Stimulated activated CD4-positive, alpha-beta T cell treated with anti-CD3 and anti-CD28 coated beads, Interleukin-15, amount 100 ng/mL, for 24 hours (primary cell): ENCODE measurements around the gene PAFAH1B2.

Source experiments
- DNase-seq: peaks from one replicate; pipeline ENCODE4 v3.0.0-alpha.2; 2020

The PAFAH1B2 gene

DNA sequence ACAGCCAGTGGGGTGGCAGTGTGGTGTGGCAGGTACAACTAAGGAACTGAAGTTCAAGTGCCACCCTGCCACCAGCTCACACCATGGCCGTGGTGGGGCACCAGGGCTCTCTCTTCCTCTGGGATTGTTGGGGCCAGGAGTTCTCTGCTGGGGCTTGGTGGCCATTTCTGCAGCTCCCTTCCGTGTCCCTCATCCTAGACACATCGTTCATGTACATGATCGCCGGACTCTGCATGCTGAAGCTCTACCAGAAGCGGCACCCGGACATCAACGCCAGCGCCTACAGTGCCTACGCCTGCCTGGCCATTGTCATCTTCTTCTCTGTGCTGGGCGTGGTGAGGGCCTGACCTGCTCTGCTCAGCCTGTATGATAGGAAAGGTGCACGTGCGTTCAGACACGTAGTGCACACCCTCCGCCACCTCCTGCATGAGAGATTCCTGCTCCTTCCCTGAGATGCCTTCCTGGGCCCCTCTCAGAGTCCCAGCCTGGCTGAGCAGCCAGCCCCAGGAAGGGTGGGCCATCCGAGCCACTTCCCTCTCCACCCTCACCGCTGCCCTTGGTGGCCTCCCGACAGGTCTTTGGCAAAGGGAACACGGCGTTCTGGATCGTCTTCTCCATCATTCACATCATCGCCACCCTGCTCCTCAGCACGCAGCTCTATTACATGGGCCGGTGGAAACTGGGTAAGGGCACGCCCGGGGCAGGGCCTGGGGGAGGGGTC, 47.8 kb downstream of the PAFAH1B2 start:
- DNase-seq: no peak

DNA sequence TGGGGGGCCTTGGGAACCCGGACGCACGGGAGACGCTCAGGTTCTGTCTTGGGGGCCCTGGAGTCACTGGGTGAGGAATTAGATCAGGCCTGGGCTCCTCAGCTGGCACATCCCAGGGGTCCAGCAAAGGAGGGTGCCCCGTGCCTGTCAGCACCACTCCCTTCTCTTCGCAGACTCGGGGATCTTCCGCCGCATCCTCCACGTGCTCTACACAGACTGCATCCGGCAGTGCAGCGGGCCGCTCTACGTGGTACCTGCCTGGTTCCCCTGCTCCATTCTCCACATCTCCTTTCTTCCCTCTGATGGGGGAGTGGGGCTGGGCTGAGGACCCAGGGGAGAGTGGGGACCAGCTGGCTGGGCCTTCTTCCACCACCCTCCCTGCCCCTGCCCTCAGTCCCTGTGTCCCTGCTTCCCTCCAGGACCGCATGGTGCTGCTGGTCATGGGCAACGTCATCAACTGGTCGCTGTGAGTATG, 48.4 kb downstream of the PAFAH1B2 start:
- no peak for DNase-seq

DNA sequence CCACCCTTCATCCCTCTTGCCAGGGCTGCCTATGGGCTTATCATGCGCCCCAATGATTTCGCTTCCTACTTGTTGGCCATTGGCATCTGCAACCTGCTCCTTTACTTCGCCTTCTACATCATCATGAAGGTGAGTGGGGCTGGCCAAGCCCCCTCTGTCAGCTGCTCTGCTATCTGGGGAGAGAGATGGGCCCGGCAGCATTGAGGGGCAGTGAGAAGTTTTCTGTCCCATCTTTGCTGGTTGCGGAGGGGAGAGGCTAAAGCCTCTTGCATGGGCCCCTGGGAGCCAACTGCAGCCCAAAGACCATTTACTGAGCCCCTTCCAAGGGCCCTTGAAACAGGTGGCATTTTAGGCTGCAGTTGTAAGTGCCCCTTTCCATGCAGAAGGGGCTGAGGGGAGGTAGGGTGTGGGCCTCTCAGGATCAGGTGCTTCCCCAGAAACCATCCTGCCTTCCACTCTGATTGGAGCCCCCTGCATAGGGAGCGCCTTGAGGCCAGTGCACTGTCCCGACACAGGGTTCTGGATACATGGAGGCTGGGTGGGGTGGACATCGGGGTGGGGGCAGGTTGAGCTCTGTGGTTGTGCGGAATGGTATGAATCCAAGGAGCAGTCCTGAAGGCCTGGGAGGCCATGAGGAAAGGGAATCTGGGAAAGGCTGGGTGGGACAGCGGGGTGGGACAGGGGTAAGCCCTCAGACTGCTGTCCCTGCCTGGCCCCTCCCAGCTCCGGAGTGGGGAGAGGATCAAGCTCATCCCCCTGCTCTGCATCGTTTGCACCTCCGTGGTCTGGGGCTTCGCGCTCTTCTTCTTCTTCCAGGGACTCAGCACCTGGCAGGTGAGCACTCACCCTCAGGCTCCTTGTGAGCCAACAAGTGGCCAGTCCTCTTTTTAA, 49.3 kb downstream of the PAFAH1B2 start:
- no peak for DNase-seq

DNA sequence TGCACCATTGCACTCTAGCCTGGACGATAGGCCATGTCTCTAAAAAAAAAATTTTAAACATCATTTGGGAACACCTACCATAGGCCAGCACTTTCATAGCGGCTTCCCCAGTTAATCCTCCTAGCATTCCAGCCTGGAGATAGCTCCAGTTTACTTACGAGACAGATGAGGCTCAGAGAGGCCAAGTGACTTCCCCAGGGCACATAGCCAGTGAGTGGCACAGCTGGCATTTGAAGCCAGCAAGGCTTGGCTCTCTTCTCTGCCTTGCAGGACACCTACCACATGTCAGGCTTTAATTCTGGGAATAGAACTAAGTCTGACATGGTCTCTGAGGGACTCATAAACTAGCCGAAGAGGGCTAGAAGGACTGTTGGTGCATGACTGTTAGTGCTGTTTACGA, 50.2 kb downstream of the PAFAH1B2 start:
- no peak for DNase-seq

DNA sequence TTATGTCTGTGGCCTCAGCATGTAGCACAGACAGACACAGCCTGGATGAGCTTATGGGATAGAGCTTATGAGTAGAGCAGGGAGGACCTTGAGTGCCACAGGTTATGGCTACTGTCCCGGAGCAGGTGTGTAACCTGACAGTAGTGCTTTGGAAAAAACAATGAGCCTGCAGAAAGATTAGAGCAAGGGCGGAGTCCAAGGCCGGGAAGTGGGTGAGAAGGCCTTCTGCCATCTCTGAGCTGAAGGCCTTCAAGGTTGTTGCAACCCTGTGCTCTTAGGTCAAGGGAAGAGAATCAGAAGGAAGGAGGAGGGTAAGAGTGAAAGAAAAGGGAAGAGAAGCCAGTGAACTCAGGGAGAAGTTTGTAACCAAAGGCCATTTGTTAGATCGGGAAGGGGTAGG, 51.2 kb downstream of the PAFAH1B2 start:
- DNase-seq: no peak

DNA sequence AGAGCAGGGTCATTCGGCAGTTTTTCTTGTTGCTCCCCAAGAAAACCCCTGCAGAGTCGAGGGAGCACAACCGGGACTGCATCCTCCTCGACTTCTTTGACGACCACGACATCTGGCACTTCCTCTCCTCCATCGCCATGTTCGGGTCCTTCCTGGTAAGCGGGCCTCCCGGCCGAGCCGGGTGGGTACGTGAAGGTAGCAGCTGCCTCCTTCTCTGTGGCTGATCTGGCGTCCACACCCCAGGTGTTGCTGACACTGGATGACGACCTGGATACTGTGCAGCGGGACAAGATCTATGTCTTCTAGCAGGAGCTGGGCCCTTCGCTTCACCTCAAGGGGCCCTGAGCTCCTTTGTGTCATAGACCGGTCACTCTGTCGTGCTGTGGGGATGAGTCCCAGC, 51.7 kb downstream of the PAFAH1B2 start:
- no peak for DNase-seq

DNA sequence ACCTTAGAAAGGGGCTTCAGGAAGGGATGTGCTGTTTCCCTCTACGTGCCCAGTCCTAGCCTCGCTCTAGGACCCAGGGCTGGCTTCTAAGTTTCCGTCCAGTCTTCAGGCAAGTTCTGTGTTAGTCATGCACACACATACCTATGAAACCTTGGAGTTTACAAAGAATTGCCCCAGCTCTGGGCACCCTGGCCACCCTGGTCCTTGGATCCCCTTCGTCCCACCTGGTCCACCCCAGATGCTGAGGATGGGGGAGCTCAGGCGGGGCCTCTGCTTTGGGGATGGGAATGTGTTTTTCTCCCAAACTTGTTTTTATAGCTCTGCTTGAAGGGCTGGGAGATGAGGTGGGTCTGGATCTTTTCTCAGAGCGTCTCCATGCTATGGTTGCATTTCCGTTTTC, 52.9 kb downstream of the PAFAH1B2 start:
- DNase-seq: no peak

DNA sequence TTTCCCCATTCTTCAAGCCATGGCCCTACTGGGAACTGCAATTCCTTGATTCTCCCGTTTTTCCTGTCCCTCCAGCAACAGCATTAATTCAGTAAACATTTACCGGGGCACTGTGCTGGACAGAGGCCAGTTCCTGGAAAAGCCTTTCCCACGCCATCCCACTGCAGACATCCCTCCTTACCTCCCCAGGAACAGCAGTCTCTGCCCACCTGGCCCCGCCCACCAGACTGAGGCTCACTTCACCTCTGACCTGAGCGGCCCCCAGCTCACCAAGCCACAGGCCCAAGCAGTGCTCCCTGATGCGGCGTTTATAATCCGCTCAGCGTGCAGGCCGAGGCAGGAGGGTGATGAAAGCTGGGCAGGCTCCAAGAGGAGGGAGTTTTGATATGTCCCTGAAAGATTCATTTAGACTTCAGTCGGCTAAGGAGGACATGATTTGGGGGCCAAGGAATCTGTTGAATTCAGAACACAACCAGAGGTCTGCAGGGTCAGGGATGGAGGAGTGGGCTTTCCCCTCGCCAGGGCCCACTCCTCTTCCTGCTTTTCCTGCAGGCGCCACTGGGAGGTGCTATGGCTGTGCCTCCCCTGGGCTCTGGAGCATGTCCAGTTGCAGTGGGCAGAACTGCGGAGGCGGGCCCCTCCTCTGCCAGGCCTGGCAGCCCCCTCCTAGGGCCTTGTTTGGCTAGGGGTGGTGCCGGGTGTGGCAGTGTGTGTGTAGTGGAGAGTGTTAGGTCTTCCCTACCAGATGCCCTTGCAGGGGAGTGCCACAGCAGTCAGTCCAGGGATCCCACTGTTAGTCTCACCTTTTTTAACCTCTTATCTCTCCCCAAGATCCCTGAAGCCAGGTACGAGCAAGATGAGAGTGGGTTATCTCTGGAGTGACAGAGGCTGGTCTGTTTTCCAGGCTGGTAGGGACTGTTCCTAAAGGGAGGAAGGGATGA, 53.7 kb downstream of the PAFAH1B2 start:
- DNase-seq: no peak

DNA sequence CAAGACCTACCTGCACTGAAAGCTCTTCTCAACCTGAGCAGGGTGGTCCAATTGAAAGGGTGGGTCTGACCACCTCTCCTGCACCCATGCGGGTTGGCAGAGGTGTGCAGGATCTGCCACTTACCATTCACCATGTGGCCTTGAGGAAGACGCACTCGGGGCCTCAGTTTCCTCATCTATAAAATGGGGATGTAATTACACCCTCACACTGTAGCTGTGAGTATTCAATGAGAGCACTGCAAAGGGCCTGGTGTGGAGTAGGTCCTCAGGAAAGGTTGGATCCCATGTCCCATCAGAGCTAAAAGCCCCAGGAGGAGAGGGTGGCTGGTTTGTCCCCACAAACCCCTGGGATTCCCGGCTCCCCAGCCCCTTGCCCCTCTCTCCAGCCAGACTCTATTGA, 54.5 kb downstream of the PAFAH1B2 start:
- DNase-seq: no peak

DNA sequence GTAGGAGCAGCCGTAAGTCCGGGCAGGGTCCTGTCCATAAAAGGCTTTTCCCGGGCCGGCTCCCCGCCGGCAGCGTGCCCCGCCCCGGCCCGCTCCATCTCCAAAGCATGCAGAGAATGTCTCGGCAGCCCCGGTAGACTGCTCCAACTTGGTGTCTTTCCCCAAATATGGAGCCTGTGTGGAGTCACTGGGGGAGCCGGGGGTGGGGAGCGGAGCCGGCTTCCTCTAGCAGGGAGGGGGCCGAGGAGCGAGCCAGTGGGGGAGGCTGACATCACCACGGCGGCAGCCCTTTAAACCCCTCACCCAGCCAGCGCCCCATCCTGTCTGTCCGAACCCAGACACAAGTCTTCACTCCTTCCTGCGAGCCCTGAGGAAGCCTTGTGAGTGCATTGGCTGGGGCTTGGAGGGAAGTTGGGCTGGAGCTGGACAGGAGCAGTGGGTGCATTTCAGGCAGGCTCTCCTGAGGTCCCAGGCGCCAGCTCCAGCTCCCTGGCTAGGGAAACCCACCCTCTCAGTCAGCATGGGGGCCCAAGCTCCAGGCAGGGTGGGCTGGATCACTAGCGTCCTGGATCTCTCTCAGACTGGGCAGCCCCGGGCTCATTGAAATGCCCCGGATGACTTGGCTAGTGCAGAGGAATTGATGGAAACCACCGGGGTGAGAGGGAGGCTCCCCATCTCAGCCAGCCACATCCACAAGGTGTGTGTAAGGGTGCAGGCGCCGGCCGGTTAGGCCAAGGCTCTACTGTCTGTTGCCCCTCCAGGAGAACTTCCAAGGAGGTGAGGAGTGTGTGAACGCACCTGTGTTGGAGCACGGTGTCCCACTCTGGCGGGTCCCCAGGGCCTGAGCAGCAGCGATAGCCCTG, 55.2 kb downstream of the PAFAH1B2 start, which contains the start of gene TAGLN:
TSS of gene TAGLN (plus strand) at position 318 of the 863 bp plus-strand sequence. CDS start 3,644 bp downstream, outside the sequence.
- no peak for DNase-seq

DNA sequence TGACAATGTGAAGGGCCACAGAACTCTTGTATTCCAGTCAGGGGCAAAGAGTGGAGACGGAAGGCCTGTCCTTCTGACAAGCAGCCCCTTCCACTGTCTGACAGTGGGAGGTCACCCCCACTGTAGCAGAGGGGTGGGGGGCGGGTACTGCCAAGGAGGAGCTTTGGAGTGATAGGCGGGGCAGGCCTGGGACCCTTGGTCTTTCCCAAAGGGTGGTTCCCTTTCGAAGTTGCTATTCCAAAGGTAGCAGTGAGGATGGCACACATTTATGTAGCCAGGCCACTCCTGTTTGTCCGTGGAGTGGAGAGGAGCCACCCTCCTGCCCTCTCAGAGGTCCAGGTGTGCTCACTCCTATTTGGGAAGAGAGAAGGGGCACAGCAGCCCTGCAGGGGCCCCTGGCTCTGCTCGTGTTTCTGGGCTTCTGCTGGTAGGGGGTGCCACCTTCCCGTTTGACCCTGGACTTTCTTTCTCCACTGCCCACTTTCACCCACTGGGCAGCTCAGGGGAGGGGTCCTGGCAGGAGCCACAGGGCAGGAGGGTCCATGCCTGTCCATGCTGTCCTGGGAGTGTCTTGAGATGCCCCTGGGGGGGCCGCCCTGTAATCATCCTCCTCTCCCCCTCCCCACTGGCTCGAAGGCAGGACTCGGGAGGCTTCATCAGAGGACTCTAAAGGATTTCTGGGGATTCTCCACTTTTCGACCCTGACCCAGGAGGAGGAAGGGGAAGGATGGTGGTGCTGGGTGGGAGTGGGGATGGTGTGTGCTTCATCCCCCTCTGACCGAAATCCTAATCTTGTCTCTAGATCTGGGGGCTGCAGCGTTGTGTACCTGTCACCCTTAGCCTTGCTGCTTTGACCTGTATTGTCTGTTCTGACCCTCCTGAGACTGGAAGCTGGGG, 56.1 kb downstream of the PAFAH1B2 start:
- DNase-seq: no peak

DNA sequence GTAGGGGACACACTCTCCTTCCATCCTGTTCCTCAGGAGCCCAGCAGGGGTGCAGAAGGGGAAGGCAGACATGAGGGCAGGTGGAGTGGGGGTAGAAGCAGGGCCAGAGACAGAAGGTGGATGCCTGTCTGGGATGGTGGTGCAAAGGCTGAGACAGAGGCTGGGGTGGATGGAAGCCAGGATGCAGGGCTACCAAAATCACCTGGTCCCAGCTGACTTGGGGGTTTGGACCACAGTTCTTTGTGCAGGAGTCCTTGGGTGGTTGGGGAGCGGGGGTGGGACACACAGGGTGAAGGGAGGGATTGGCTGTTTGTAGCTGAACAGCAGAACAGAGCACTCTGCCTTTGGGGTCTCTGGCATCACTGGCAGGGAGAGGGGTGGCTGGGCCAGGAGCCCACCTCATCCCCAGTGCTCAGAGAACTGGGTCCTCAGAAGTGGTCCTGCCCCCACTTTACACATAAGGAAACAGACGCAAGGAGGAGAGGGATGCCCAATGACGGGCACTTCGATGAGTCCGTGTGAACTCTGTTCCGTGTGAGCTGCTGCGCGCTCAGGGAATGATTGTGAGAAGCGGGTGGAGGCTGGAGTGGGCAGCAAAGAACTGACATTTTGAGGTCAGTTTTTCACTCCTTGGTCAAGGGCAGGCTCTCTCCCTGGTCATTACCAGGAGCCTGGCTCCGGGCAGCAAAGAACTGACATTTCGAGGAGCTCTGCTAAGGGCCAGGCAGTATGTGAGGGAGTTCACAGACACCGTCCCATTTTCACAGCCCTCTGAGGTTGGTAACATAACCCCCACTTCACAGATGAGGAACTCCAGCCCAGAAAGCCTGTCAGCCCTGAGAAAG, 56.9 kb downstream of the PAFAH1B2 start:
- DNase-seq: no peak

DNA sequence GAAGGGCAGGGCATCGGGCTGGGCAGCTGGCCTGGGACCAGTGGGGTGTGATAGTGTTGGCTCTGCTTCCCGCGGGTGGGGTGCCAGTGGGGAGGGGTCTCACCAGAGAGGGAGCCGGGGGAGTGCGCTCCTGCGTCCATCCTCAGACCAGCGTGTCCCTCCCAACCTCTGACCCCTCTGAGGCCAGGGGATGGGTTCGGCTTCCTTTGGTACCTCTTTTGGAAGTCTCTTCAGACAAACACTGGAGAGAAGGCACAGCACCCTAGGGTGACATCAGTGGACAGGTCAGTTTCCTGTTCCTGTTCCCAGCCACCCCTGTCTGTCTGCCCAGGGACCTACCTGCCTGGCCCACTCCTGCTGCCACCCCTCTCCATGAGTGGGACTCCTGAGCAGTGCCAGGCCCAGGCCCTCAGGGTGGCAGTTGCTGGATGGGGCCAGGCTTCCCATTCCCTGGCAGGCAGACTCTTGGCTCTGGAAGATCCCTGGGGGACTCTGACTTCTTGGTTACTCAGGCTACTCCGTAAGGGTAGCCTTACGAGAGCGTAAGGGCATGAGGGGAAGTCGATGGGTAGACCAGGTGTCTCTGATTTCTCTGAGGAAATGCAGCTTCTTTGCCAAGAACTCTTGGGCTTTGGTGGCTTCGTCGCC, 57.7 kb downstream of the PAFAH1B2 start:
- no peak for DNase-seq

DNA sequence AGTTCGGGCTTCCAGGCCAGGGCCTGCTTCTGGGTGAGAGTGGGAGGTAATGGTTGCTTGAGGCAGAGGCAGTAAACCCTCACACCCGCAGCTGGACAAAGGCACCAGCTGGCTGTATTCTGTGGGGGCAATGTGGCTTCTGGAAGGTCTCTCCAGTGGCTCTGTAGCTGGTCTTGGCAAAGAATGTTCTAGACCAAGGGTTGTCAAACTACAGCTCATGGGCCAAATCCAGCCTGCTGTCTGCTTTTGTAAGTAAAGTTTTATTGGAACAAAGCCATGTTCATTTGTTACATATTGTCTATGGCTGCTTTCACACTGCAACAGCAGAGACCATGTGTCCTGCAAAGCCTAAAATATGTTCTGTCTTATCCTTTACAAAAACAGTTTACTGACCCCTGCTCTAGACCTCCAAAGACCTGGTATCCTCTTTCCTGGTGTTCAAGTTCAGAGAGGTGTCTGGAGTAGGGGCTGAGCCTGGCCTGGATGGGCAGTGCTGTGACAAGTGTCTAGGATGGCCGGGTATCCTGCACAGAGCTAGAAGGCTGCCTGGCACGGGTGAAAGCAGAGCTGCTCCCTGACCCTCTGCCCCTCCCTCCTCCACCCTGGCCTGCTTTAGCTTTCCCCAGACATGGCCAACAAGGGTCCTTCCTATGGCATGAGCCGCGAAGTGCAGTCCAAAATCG, 58.4 kb downstream of the PAFAH1B2 start:
- no peak for DNase-seq

DNA sequence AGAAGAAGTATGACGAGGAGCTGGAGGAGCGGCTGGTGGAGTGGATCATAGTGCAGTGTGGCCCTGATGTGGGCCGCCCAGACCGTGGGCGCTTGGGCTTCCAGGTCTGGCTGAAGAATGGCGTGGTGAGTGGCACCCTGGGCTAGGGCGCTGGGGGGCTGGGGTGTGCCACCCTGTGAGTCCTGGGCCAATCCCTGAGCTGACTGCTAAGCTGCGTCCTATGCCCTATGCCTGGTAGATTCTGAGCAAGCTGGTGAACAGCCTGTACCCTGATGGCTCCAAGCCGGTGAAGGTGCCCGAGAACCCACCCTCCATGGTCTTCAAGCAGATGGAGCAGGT, 59.0 kb downstream of the PAFAH1B2 start:
- DNase-seq: no peak

DNA sequence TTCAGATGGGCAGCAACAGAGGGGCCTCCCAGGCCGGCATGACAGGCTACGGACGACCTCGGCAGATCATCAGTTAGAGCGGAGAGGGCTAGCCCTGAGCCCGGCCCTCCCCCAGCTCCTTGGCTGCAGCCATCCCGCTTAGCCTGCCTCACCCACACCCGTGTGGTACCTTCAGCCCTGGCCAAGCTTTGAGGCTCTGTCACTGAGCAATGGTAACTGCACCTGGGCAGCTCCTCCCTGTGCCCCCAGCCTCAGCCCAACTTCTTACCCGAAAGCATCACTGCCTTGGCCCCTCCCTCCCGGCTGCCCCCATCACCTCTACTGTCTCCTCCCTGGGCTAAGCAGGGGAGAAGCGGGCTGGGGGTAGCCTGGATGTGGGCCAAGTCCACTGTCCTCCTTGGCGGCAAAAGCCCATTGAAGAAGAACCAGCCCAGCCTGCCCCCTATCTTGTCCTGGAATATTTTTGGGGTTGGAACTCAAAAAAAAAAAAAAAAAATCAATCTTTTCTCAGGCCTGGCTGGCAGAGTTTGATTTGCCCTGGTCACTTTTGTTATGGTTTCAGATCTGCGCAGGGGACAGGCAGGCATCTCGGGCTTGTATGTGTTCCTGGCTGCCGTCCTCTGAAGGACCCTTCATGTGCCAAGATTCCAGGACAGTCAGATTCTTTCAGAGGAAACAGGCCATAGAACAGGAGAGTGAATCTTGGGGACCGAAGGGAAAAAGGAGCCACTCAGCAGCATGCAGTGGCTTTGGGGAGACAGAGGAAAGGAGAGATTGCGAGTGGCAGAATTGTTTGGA, 60.4 kb downstream of the PAFAH1B2 start:
- no peak for DNase-seq

DNA sequence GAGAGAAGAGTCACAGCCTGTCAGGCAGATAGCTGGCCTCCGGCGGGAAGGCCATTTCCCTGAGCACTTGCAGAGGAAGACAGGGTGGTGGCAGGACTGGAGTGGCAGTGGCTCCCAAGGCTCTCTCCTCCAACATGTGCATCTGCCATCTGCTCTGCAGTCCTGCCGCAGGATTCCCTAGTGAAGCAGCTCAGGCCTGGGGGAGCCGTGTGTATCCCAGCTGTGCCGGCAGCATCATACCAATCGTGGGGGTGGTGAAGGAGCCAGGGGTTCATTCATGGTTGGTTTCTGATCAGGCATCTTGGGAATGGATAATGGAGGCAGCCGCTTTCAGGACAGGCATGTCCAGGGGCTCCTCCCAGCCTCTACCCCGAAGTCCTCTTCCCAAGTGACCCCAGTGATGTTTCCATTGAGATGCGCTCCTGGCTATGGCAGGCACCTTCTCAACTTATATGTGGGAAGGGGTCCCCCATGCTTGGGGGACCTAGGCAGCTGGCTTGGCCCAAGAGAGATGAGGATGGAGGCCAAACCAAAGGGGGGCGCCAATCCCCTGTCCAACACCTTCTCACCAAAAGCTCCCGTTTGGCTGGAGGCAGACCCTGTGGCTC, 61.2 kb downstream of the PAFAH1B2 start:
- no peak for DNase-seq
